Neural cell (in vitro differentiated cells): Measurements from ENCODE around the gene PCP4L1.

Experiments
- EP300 ChIP-seq: fragments of 450-650 bp; conservative IDR thresholded peaks from 2 replicates; pipeline ENCODE4 v1.6.1; 2014; ENCODE audit warnings: antibody characterized with exemption, mild to moderate bottlenecking, moderate library complexity; ENCODE audit not compliant: poor library complexity, severe bottlenecking
- EZH2 ChIP-seq: fragments of 200-600, 300-800 bp; shearing (Covaris generic), sonication (generic); IDR thresholded peaks from 2 replicates; pipeline ENCODE4 v1.6.1; 2014; ENCODE audit warnings: antibody characterized with exemption, low read length, borderline replicate concordance, mild to moderate bottlenecking; ENCODE audit not compliant: insufficient read depth, poor library complexity, severe bottlenecking
- MXI1 ChIP-seq: fragments of 450-650 bp; conservative IDR thresholded peaks from 2 replicates; pipeline ENCODE4 v1.6.1; 2014; ENCODE audit warnings: antibody characterized with exemption, mild to moderate bottlenecking; ENCODE audit not compliant: poor library complexity, severe bottlenecking
- POLR2AphosphoS5 ChIP-seq: IDR thresholded peaks from 2 replicates; pipeline ENCODE4 v1.6.1; 2012
- RAD21 ChIP-seq: fragments of 450-650 bp; conservative IDR thresholded peaks from 2 replicates; pipeline ENCODE4 v1.6.1; 2014; ENCODE audit warnings: antibody characterized with exemption, mild to moderate bottlenecking, moderate library complexity
- SMC3 ChIP-seq: fragments of 450-650 bp; conservative IDR thresholded peaks from 2 replicates; pipeline ENCODE4 v1.6.1; 2014; ENCODE audit warnings: antibody characterized with exemption, mild to moderate bottlenecking, moderate library complexity; ENCODE audit not compliant: poor library complexity
- TAF1 ChIP-seq: IDR thresholded peaks from 2 replicates; pipeline ENCODE4 v1.6.1; 2012; ENCODE audit warnings: low read depth
- TF ChIP-seq, protein P1 (sequence below): fragments of 450-650 bp; IDR thresholded peaks from 2 replicates; pipeline ENCODE4 v1.5.1; 2014; ENCODE audit warnings: antibody characterized with exemption, mild to moderate bottlenecking, moderate library complexity; ENCODE audit not compliant: poor library complexity, severe bottlenecking
- TF ChIP-seq, protein P2 (sequence below): IDR thresholded peaks from 2 replicates; pipeline ENCODE4 v1.6.1; 2012; ENCODE audit warnings: borderline replicate concordance

DNA sequence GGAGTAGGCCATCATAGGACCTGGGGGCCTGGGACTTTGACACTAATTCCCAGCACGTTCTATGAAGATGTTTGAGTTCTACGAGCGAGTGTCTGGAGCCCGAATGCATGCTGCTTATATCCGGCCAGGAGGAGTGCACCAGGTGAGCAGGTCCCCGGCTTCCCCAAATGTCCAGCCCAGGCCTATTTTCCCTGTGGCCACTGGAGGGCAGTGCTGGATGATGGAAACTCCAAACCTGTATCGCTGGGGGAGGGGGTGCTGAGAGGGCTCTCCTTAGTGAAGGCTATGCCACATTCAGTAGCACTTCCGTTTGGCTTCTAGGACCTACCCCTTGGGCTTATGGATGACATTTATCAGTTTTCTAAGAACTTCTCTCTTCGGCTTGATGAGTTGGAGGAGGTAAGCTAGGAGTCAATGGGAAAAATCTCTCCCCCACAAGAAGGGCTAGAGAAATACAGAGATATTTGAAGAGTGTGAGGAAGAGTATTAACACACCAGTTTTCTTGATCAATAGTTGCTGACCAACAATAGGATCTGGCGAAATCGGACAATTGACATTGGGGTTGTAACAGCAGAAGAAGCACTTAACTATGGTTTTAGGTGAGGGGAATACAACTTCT, 48.6 kb upstream of the PCP4L1 start:
- TF ChIP-seq, protein P1, sequence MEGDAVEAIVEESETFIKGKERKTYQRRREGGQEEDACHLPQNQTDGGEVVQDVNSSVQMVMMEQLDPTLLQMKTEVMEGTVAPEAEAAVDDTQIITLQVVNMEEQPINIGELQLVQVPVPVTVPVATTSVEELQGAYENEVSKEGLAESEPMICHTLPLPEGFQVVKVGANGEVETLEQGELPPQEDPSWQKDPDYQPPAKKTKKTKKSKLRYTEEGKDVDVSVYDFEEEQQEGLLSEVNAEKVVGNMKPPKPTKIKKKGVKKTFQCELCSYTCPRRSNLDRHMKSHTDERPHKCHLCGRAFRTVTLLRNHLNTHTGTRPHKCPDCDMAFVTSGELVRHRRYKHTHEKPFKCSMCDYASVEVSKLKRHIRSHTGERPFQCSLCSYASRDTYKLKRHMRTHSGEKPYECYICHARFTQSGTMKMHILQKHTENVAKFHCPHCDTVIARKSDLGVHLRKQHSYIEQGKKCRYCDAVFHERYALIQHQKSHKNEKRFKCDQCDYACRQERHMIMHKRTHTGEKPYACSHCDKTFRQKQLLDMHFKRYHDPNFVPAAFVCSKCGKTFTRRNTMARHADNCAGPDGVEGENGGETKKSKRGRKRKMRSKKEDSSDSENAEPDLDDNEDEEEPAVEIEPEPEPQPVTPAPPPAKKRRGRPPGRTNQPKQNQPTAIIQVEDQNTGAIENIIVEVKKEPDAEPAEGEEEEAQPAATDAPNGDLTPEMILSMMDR: peak; percentile 87
- no peak for TF ChIP-seq MXI1
- TF ChIP-seq EP300: no peak
- no peak for TF ChIP-seq EZH2
- TF ChIP-seq POLR2AphosphoS5: no peak
- TF ChIP-seq TAF1: no peak
- TF ChIP-seq, protein P2, sequence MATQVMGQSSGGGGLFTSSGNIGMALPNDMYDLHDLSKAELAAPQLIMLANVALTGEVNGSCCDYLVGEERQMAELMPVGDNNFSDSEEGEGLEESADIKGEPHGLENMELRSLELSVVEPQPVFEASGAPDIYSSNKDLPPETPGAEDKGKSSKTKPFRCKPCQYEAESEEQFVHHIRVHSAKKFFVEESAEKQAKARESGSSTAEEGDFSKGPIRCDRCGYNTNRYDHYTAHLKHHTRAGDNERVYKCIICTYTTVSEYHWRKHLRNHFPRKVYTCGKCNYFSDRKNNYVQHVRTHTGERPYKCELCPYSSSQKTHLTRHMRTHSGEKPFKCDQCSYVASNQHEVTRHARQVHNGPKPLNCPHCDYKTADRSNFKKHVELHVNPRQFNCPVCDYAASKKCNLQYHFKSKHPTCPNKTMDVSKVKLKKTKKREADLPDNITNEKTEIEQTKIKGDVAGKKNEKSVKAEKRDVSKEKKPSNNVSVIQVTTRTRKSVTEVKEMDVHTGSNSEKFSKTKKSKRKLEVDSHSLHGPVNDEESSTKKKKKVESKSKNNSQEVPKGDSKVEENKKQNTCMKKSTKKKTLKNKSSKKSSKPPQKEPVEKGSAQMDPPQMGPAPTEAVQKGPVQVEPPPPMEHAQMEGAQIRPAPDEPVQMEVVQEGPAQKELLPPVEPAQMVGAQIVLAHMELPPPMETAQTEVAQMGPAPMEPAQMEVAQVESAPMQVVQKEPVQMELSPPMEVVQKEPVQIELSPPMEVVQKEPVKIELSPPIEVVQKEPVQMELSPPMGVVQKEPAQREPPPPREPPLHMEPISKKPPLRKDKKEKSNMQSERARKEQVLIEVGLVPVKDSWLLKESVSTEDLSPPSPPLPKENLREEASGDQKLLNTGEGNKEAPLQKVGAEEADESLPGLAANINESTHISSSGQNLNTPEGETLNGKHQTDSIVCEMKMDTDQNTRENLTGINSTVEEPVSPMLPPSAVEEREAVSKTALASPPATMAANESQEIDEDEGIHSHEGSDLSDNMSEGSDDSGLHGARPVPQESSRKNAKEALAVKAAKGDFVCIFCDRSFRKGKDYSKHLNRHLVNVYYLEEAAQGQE: no peak
- TF ChIP-seq SMC3: peak; percentile 86
- TF ChIP-seq RAD21: peak; percentile 83
